GM21619 (cell line): ENCODE data around the gene DRAM2.
"Not testable (repeated sequence)": the region's sequence is repeated elsewhere in the genome, so short reads cannot be mapped to it uniquely, and the experiment has no call there.

Source experiments
- ATAC-seq: cut with Tn5 transposase; IDR thresholded peaks from one replicate; pipeline ENCODE4 v1.9.1; 2021; ENCODE audit not compliant: unreplicated experiment

DRAM2 gene

DNA sequence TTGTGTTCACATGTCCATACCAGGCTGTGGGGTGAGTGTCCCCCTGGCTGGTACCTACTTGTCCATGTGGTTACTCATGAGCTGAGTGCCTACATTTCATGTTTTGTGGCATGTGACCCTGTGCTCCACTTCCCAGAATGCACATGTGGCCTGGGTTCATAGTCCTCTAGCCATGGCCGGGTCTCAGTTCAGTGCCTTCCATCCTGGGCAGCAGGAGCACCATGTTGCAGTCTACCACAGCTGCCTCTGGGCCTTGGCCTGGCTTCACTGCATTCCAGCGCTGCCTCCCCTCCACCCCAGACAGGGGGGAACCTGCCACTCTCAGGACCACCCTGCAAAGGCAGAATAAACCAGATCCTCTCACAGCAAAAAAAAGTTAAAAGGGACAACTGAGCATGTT lies 5.6 kb upstream of the DRAM2 start:
- no peak for ATAC-seq

DNA sequence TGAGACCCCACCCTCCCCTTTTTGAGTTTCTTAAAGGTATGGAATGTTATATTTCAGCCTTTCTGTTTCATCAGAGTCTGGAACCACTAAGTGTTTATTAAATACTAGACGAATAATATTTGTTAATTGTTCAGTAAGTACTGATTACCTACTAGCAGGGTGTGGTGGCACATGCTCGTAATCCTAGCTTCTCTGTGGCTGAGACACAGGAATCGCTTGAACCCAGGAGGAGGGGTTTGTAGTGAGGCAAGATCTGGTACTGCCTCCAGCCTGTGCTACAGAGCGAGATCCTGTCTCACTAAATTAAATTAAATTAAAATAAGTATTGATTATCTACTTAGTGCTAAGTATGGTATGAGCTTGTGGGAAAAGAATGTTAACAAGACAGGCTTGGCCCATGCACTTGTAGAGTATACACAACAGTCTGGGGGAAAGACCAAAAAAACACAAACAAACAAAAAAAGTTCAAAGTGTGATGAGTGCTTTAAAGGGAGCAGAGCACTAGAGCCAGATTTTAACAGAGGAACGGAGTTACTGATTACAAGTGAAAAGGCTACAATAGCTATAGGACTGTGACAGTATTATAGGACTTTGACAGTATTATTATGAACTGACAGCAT lies 2.6 kb upstream of the DRAM2 start:
- no peak for ATAC-seq

DNA sequence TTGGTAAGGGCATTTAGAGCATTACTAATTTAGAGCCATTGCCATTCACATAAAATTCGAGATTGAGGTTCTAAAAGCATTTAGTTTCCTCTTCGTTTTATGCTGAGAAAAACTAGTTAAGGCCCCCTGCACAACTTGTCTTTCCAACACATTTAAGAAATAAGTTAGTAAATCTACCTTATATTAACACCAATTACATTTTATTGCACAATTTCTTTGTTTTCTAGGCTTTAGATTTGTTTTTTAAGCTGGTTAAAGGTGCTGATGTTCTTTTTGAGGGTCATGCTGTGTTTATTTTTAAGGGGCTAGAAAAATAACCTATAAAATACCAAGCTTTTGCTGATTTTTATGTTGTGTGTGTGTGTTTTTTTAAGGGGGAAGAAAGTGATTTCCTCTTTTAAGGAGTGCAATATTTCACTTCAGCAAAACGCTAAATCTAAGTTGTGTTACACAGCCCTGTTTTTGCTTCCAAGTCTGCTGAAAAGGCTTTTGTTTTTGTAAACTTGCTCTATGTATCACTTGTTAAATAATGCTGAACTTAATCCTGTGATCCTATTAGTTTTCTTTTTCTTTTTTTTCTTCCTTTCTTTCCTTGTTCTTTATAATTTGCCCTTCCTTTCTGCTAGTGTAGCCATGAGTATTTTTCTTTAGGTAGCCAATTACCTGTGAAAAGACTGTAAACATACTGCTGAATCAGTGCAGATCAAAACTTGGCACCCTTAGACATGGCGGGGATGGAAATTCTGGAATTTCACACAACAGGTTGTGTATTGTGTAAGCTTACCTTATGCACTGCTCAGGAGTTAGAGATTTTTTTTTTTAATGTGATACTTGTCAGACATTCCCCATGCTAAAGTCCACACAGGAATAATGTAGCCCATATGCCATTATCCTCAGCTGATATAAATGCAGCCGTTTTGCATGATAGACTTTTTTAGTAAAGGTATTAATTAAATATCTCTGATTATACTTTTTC lies 1.6 kb upstream of the DRAM2 start:
- ATAC-seq, result no peak

DNA sequence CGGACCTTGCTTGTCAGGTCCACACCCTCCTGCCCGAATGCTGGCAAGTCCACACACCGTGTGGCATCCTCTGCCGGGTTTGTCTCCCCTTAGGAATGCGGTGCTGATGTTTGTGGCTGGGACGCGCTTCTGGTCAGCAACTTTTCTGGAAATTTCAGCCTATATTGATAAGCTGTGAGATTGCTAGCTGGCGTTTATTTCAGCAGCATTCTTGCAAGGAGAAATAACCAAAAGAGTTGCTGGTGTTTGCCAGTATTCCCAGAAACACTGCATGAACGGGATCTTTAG lies 731 bp upstream of the DRAM2 start:
- ATAC-seq, result no peak

DNA sequence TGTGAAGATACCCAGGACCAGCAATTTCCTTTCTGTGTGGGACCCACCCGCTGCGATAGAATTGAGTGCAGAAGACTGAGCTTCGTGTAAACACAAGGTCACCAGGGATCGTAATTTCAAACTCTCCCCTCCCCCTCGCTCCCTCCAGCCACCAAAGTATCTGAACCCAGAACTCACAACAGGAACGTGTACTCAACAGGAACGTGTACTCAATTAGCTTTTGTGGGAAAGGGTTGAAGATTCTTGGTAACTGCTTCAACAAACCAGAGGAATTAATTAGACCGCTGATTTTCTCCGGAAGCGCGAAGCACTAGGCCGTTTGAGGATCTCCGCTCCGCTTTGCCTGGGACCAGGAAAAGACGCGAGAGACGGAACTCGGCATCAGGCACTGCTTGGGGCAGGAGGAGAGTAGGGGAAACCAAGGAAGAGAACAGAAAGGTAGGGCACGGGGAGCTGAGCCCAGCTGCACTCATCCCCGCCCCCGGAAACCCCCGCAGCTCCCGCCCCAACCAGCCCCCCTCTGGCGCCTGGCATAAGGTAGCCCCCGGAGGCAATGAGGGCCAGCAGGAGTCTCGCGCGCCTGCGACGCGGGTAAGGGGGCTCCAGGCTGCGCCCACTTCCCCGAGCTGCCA lies 453 bp downstream of the DRAM2 start:
- peak; percentile 19 for ATAC-seq

DNA sequence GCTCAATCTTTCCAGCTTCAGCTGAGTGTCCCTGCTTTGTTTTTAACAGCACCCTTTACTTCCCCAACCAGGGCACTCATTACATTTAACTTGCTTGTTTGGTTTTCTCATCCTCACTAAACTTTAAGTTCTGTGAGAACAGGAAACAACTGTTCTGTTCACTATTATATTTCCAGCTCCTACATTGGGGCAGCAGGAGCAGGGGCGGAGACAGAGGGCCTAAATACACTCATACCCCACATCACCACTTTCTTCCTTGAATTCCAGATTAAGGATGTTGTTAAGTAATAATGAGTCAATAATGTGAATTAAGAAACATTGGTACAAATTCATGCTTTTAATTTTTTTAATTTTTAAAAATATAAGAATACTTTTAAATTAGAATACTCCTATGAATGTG lies 6.0 kb downstream of the DRAM2 start:
- no peak for ATAC-seq

DNA sequence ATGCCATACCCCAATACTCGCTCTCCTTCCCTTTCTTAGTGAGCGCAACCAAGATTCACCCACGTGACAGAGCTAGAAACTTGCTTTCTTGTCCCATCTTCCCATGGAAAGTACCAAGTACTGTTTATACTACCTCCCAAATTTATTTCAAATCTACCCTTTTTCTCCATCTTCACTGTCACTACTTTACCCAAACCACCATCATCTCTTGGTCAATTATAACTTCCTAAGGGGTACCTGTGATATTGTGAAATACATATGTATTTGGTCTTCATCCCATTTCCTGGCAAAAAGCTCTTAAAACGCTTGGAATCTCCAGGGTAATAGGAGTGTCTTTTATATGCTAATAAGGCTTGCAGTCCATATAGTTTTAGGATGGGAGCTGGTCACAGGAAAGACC lies 8.2 kb downstream of the DRAM2 start:
- ATAC-seq, result no peak

DNA sequence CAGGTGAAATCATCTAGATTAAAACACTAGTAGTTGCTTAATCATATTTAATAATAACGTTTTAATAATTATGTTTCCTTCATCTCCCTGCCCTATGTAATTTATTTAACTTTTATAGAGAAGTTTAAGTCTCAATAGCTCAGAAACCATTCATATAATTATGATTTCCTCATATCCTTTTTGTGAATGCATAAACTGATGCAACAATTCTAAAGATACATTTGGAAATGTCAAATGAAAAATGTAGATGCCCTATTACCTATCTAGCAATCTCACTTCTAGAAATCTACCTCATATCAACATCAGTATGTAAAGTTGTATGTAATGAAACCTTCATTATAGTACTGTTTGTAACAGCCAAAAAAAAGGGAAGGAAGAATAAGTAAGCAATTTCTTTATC lies 10.5 kb downstream of the DRAM2 start:
- ATAC-seq, result no peak

DNA sequence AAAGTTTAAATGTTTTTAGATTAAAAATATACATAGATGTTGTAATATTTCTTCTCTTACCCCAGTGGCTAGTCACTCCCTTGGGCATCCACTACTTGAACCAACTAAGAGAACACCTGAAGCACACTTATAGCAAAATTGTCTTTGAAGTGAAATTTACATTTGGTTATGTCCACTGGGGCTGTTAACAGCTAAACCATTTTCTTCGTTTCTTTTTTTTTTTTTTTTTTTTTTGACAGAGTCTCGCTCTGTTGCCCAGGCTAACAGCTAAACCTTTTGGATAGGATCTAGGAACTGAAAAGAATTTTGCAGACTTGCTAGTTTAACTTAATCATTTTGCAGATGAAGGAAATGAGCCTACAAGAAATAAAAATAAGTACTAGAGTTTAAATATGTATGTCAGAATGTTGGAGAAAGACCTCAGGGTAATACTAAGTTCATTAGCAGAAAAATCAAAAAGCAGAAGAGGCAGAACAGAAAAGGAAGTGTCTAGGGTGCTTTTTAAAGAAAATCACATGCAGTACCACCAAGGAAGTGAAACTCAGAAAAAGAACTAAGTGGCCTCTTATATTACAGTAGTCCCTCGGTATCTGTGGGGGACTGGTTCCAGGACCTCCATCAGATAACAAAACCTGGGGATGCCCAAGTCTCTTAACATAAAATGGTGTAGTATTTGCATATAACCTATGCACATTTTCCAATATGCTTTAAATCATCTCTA lies 11.8 kb downstream of the DRAM2 start:
- ATAC-seq, result peak; percentile 89

DNA sequence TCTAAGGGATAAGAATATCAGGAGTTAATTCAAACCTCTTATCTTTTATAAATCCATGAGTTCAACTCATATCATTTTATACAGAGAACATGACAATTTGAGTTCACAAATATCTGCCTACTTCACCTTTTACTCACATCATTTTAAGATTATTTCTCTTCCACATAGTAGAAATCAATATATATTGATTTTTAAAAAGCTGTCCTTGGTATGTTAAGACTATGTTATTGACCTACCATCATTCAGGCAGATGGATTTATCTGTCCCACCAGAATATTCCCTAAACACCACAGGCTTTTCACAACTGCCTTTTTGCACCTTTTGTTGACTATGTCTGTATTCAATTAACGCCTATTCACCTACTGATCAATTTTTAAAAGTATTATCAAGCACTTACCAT lies 13.5 kb downstream of the DRAM2 start:
- ATAC-seq, result no peak

DNA sequence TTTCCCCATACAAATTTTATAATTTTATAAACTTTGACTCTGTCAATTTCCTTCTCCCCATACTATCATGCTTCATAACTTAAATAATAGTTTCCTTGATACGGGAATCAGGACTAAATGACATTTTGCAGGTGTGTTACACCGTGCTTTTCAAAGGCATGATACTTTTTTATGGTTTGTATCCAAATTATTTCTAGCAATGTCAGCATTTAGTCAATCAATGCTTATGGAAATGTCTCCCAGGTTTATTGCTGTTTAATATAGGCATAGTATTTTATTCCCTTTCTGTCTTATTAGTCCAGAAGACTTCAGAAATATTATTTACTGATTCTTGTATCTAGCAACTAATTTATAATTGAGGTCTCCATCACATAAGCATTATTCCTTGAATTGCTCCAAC lies 23.4 kb downstream of the DRAM2 start:
- no peak for ATAC-seq

DNA sequence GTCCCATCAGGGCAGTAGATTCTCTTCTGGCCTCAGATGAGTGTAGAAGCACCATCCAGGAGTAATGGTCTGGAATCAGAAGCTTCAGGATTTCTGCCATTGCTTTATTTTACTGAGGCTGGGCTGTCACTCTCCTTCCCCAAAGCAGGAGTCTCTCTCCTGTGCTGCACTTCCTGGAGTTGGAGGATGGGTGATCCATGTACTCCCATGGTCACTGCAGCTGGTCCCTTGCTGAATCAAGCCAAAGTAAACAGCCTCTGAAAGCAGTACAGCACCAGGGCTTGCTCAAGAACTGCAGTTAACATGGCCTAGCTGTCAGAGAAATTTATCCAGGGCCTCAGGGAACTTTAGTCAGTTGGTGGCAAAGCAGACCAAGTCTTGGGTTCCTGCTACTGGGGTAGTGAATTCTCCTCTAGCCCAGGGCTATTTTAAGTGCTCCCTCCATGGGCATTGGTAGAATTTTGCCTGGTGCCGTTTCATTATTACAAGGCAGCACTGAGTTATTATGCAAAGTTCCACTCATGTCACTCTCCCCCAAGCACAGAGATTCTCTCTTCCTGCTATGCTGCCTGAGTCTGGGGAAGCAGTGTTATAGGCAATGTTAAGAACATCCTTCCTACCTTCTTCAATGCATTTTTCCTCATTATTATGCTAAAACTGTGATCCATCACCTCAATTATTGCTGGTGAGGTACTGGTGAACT lies 29.5 kb downstream of the DRAM2 start:
- ATAC-seq, result no peak

DNA sequence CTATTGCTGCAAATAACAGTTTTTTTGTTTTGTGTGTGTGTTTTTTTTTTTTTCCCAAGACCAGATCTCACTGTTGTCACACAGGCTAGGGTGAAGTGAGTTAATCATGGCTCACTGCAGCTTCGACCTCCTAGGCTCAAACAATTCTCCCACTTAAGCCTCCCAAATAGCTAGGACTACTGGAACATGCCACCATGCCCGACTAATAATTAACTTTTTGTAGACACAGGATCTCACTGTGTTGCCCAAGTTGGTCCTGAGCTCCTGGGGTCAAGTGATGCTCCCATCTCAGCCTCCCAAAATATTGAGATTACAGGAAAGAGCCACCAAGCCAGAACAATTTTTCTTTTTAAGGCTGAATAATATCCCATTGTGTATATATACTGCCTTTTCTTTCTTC lies 34.9 kb downstream of the DRAM2 start:
- ATAC-seq, result no peak

DNA sequence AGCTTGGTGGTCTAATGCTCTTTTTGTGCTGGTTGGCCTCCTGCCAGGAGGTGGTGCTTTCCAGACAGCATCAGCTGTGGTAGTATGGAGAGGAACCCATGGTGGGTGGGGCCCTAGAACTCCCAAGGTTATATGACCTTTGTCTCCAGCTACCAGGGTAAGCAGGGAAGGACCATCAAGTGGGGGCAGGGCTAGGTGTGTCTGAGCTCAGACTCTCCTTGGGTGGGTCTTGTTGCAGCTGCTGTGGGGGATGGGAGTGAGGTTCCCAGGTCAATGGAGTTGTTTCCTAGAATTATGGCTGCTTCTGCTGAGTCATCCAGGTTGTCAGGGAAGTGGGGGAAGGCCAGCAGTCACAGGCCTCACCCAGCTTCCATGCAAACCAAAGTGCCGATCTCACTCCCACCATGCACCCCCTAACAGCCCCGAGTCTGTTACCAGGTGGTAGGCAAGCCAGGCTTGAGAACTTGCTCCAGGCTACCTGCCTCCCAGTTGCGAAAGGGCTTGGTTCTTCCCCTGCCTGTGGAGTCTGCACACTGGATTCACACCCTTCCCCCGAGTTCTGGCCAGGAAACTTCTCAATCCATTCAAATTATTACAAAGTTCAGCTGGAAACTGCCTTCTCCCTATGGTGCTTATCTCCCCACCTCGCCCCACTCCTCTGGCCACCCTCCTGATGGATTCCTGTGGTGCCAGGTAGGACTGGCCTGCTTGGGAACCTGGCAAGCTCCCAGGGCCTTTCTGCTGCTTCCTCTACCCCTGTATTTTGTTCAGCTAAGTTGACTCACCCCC lies 37.8 kb downstream of the DRAM2 start:
- ATAC-seq, result no peak

DNA sequence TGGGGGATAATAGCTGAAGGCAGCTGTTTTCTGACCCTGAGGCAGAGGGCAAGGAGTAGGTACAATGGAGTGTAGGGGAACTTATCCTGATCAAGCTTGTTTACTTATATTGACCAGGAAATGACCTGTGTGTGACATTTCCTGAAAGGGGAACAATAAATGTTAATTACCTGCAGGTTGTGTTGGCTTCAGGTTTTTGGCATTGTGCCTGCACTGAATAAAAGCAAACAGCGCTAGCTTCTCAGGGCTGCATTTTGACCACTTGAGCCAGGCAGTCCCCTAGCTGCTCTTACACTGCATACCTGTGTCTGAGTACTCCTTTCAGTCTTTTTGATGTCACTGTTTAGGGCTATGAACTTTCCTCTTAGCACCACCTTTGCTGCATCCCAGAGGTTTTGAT lies 40.6 kb downstream of the DRAM2 start:
- no peak for ATAC-seq

DNA sequence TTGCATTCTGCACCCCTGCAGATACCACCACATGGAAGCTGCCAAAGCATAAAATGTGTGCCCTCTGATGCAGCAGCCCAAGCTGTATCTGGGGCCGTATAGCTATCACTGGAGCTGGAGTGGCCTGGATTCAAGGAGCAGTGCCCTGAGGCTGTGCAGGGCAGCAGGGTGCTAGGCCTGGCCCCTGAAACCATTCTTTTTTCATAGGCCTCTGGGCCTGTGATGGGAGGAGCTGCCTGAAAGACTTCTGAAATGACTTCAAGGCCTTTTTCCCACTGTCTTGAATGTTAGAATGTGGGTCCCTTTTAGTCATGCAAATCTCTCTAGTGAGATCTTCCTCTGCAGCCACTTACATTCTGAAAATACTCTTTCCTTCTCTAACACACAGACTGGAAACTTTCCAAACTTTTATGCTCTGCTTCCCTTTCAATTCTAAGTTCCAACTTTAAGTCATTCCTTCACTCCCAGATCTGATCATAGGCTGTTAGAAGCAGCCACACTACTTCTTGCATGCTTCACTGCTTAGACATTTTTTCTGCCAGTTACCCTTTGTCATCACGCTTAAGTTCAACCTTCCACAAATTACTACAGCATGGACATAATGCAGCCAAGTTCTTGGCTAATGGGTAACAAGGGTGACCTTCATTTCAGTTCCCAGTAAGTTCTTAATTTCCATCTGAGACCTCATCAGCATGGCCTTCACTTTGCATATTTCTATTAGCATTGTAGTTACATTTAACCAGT lies 42.4 kb downstream of the DRAM2 start:
- ATAC-seq, result no peak

DNA sequence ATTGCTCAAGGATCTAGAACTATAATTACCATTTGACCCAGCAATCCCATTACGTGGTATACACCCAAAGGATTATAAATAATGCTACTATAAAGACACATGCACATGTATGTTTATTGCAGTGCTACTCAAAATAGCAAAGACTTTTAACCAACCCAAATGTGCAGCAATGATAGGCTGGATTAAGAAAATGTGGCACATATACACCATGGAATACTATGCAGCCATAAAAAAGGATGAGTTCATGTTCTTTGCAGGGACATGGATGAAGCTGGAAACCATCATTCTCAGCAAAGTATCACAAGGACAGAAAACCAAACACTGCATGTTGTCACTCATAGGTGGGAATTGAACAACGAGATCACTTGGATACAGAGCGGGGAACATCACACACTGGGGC lies 44.5 kb downstream of the DRAM2 start:
- not testable (repeated sequence) for ATAC-seq

DNA sequence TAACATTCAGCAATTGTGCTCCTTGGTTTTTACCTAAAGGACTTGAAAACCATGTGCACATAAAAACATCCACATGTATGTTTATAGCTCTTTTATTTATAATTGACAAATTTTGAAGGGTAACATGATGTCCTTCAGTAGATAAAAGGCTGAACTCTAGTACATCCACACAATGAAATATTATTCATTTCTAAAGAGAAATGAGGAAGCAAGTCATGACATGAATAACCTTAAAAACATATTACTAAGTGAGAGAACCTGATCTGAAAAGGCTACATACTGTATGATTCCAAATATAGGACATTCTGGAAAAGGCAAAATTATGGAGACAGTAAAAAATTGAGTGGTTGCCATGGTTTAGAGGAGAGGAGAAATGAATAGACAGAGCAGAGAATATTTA lies 50.3 kb downstream of the DRAM2 start:
- no peak for ATAC-seq

DNA sequence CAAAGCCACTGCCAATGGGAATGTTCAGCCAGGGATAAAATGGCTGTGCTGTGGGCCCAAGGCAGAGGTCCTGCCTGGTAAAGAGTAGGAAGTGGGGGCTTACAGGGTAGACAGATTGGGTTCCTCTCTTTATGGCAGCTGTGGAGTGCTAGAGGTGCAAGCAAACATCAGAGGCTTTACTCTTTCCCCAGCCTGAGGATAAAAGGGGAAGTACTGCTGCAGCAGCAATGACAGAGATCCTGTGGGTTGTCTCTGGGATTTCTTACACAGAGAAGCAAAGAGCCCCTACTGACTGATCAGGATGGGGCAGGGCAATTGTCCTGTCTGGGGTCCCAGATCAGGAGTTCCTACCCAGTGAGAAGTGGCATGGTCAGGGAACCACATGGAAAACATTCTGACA lies 54.2 kb downstream of the DRAM2 start:
- ATAC-seq, result no peak

DNA sequence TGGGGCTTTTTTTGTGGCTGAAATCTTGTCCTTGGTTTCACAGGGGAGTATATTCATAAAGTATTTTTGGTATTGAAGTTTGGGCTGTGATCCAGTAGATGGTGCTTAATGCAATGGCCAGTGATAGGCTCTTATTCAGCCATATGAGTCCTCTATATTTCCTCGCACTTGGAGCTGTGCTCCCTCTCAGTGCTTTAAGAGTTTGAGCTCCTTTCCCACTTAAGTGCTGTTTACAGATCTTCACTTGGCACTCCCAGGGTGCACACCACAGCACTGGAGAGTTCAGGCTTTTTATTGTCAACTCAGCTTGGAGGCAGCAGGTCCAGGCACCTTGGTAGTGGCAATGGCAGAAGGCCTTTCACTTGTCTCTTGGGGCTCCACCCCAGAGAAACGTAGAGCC lies 54.9 kb downstream of the DRAM2 start:
- ATAC-seq, result no peak
